HG03060 (cell line): ENCODE results near the gene ZNF496.
A peak's percentile ranks its signal among the peaks of the same experiment; 100 is the strongest.
"Not testable (repeated sequence)": the region's sequence is repeated elsewhere in the genome, so short reads cannot be mapped to it uniquely, and the experiment has no call there.

ENCODE experiments used
- ATAC-seq: cut with Tn5 transposase; IDR thresholded peaks from one replicate; pipeline ENCODE4 v1.9.1; 2021; ENCODE audit warnings: low read depth, moderate number of reproducible peaks; ENCODE audit not compliant: unreplicated experiment

The ZNF496 gene

GRCh38 chr1:247360116-247360898, 28.6 kb upstream of the ZNF496 start:
- no peak for ATAC-seq

- no peak for ATAC-seq
Observed at GRCh38 chr1:247359559-247359958, 27.9 kb upstream of the ZNF496 start.

- no peak for ATAC-seq
Observed at GRCh38 chr1:247358920-247359319, 27.3 kb upstream of the ZNF496 start.

GRCh38 chr1:247357781-247358211, 26.1 kb upstream of the ZNF496 start:
- peak; percentile 88 for ATAC-seq

- no peak for ATAC-seq
Observed at GRCh38 chr1:247357052-247357780, 25.5 kb upstream of the ZNF496 start.

- not testable (repeated sequence) for ATAC-seq
Observed at GRCh38 chr1:247355160-247355559, 23.5 kb upstream of the ZNF496 start.

GRCh38 chr1:247352175-247352574, 20.5 kb upstream of the ZNF496 start:
- ATAC-seq, result no peak

- ATAC-seq, result no peak
Observed at GRCh38 chr1:247350587-247350986, 18.9 kb upstream of the ZNF496 start.

GRCh38 chr1:247347477-247348222, 16.0 kb upstream of the ZNF496 start:
- no peak for ATAC-seq

- no peak for ATAC-seq
Observed at GRCh38 chr1:247345881-247346280, 14.2 kb upstream of the ZNF496 start.

- no peak for ATAC-seq
Observed at GRCh38 chr1:247343801-247344200, 12.1 kb upstream of the ZNF496 start.

- ATAC-seq, result no peak
Observed at GRCh38 chr1:247338723-247339275, 7.1 kb upstream of the ZNF496 start.

GRCh38 chr1:247337961-247338360, 6.3 kb upstream of the ZNF496 start:
- ATAC-seq, result no peak

- no peak for ATAC-seq
Observed at GRCh38 chr1:247337250-247337746, 5.6 kb upstream of the ZNF496 start.

GRCh38 chr1:247336390-247336789, 4.7 kb upstream of the ZNF496 start:
- no peak for ATAC-seq

GRCh38 chr1:247335882-247336281, 4.2 kb upstream of the ZNF496 start:
- no peak for ATAC-seq

GRCh38 chr1:247334378-247335133, 2.9 kb upstream of the ZNF496 start:
- no peak for ATAC-seq

GRCh38 chr1:247332623-247333361, 1.1 kb upstream of the ZNF496 start:
- no peak for ATAC-seq

- ATAC-seq, result peak; percentile 6
Observed at GRCh38 chr1:247332215-247332622, 552 bp upstream of the ZNF496 start.
